ENCODE results near the gene TOGARAM1.

Gene TOGARAM1

GRCh38 chr14:45104561-45104960, 142.6 kb downstream of the TOGARAM1 start:
- Histone ChIP-seq H3K79me2 (ENCODE audit: insufficient read depth, low read length) (0 out of 2 replicates have a peak, but pooled peaks cover 5% of the 10 kb centered on the region), H3K27ac (ENCODE audit: low read depth, low read length) (no peak overlapping the region)

DNA sequence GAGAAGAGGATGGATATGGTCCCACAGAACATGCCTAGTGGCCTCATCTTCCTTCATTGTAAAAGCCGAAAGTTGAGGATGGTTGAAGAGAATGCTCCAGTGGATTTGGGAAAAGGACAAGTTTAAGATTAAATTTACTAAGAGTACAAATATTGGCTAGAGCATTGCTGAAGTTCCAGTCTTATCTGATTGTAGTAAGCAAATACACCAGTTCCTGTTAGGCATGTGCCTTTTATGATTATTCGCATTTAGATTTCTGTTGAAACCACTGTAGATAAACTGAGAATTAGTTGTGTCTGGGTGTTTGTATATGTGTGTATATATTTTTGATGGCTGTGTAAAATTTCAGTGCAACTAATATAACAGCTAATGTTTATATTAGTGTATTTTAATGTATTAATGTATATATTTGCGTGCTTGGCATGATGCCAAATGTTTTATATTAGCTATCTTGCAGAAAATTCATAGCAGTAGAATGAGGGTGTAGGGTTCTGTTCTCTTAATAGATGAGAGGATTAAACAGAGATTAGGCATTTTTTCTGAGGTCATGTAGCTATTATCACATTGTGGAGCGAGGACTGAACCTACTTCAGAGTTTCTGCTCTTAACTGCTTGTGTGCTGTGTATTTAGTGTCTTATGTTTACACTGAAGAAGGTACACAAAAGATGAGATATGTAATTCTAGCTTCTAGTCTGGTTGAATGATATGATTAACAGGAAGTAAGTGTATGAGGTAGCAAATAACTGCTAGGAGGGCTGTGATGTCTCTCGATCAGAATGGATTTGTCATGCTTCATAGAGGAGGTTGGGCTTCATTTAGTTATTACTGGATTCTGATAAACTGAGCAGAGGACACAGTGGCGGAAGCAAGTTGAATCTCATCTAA, 151.1 kb downstream of the TOGARAM1 start:
- Histone ChIP-seq H3K4me2 (ENCODE audit: low read depth, low read length, poor library complexity, severe bottlenecking) (no peak overlapping the region), H3K36me3 (ENCODE audit: low read length) (peaks cover 66% of the 10 kb centered on the region), H3K9me3 (ENCODE audit: insufficient read depth, low read length) (no peaks in the 10 kb centered on the region), H3K9me2 (replicated peaks; ENCODE audit: insufficient read depth, low read length) (no peaks in the 10 kb centered on the region), H3K27ac (ENCODE audit: low read depth, low read length) (no peak overlapping the region), H2AFZ (ENCODE audit: low read depth, low read length, severe bottlenecking) (no peak overlapping the region), H3F3A (ENCODE audit: insufficient read depth) (peaks cover 18% of the 10 kb centered on the region; the same call in 1 of the 2 replicates), H3K79me2 (ENCODE audit: insufficient read depth, low read length) (no peaks in the 10 kb centered on the region; the same call in 1 of the 2 replicates), H4K20me1 (ENCODE audit: low read depth, low read length) (no peaks in the 10 kb centered on the region), H3K27me3 (ENCODE audit: low read length) (no peaks in the 10 kb centered on the region), H3K9ac (ENCODE audit: low read length) (no peak overlapping the region), H3K4me3 (ENCODE audit: insufficient read depth, low read length, poor library complexity, severe bottlenecking) (no peak overlapping the region)
- TF ChIP-seq, protein P1, sequence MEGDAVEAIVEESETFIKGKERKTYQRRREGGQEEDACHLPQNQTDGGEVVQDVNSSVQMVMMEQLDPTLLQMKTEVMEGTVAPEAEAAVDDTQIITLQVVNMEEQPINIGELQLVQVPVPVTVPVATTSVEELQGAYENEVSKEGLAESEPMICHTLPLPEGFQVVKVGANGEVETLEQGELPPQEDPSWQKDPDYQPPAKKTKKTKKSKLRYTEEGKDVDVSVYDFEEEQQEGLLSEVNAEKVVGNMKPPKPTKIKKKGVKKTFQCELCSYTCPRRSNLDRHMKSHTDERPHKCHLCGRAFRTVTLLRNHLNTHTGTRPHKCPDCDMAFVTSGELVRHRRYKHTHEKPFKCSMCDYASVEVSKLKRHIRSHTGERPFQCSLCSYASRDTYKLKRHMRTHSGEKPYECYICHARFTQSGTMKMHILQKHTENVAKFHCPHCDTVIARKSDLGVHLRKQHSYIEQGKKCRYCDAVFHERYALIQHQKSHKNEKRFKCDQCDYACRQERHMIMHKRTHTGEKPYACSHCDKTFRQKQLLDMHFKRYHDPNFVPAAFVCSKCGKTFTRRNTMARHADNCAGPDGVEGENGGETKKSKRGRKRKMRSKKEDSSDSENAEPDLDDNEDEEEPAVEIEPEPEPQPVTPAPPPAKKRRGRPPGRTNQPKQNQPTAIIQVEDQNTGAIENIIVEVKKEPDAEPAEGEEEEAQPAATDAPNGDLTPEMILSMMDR (IDR thresholded peaks at IDR 0.05; ENCODE audit: insufficient read depth, low read length, poor library complexity, severe bottlenecking): no peak
- TF ChIP-seq EZH2phosphoT487 (conservative IDR thresholded peaks at IDR 0.05; ENCODE audit: low read length): no peak

More at GRCh38 chr14:45104561-45104960, 142.6 kb downstream of the TOGARAM1 start:
- H3K27me3 ChIP-seq (ENCODE audit: low read length): no peaks in the 10 kb centered on the region
- TF ChIP-seq, protein P1 (IDR thresholded peaks at IDR 0.05; ENCODE audit: insufficient read depth, low read length, poor library complexity, severe bottlenecking): no peak
- TF ChIP-seq EZH2phosphoT487 (conservative IDR thresholded peaks at IDR 0.05; ENCODE audit: low read length): no peak
- peaks cover 12% of the 10 kb centered on the region; the same call in 1 of the 2 replicates for H3F3A ChIP-seq (ENCODE audit: insufficient read depth)
- no peak overlapping the region for H3K4me3 ChIP-seq (ENCODE audit: insufficient read depth, low read length, poor library complexity, severe bottlenecking)
- H3K9me2 ChIP-seq (replicated peaks; ENCODE audit: insufficient read depth, low read length): no peaks in the 10 kb centered on the region
- H2AFZ ChIP-seq (ENCODE audit: low read depth, low read length, severe bottlenecking): no peak overlapping the region
- no peak overlapping the region for H3K9ac ChIP-seq (ENCODE audit: low read length)
- H3K36me3 ChIP-seq (ENCODE audit: low read length): peaks cover 68% of the 10 kb centered on the region
- no peak overlapping the region for H3K4me2 ChIP-seq (ENCODE audit: low read depth, low read length, poor library complexity, severe bottlenecking)
- H3K9me3 ChIP-seq (ENCODE audit: insufficient read depth, low read length): no peaks in the 10 kb centered on the region
- H4K20me1 ChIP-seq (ENCODE audit: low read depth, low read length): 0 out of 2 replicates have a peak, but pooled peaks cover 4% of the 10 kb centered on the region

- no peaks in the 10 kb centered on the region for H4K20me1 ChIP-seq (ENCODE audit: low read depth, low read length)
- no peak overlapping the region for H3K9ac ChIP-seq (ENCODE audit: low read length)
- TF ChIP-seq, protein P1 (IDR thresholded peaks at IDR 0.05; ENCODE audit: insufficient read depth, low read length, poor library complexity, severe bottlenecking): no peak
- TF ChIP-seq EZH2phosphoT487 (conservative IDR thresholded peaks at IDR 0.05; ENCODE audit: low read length): no peak
- no peak overlapping the region for H3K4me2 ChIP-seq (ENCODE audit: low read depth, low read length, poor library complexity, severe bottlenecking)
- no peaks in the 10 kb centered on the region for H3K9me2 ChIP-seq (replicated peaks; ENCODE audit: insufficient read depth, low read length)
- H3K79me2 ChIP-seq (ENCODE audit: insufficient read depth, low read length): no peaks in the 10 kb centered on the region; the same call in 1 of the 2 replicates
- H3K36me3 ChIP-seq (ENCODE audit: low read length): peaks cover 63% of the 10 kb centered on the region
- H2AFZ ChIP-seq (ENCODE audit: low read depth, low read length, severe bottlenecking): no peak overlapping the region
- H3K27ac ChIP-seq (ENCODE audit: low read depth, low read length): no peak overlapping the region
- H3K4me3 ChIP-seq (ENCODE audit: insufficient read depth, low read length, poor library complexity, severe bottlenecking): no peak overlapping the region
- H3K9me3 ChIP-seq (ENCODE audit: insufficient read depth, low read length): no peaks in the 10 kb centered on the region
- no peaks in the 10 kb centered on the region for H3K27me3 ChIP-seq (ENCODE audit: low read length)
- peaks cover 11% of the 10 kb centered on the region; the same call in 1 of the 2 replicates for H3F3A ChIP-seq (ENCODE audit: insufficient read depth)
Observed at GRCh38 chr14:45114327-45114726, 152.3 kb downstream of the TOGARAM1 start.
